ENCODE measurements around the gene NRP2.

The NRP2 gene, protein sequence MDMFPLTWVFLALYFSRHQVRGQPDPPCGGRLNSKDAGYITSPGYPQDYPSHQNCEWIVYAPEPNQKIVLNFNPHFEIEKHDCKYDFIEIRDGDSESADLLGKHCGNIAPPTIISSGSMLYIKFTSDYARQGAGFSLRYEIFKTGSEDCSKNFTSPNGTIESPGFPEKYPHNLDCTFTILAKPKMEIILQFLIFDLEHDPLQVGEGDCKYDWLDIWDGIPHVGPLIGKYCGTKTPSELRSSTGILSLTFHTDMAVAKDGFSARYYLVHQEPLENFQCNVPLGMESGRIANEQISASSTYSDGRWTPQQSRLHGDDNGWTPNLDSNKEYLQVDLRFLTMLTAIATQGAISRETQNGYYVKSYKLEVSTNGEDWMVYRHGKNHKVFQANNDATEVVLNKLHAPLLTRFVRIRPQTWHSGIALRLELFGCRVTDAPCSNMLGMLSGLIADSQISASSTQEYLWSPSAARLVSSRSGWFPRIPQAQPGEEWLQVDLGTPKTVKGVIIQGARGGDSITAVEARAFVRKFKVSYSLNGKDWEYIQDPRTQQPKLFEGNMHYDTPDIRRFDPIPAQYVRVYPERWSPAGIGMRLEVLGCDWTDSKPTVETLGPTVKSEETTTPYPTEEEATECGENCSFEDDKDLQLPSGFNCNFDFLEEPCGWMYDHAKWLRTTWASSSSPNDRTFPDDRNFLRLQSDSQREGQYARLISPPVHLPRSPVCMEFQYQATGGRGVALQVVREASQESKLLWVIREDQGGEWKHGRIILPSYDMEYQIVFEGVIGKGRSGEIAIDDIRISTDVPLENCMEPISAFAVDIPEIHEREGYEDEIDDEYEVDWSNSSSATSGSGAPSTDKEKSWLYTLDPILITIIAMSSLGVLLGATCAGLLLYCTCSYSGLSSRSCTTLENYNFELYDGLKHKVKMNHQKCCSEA

DNA sequence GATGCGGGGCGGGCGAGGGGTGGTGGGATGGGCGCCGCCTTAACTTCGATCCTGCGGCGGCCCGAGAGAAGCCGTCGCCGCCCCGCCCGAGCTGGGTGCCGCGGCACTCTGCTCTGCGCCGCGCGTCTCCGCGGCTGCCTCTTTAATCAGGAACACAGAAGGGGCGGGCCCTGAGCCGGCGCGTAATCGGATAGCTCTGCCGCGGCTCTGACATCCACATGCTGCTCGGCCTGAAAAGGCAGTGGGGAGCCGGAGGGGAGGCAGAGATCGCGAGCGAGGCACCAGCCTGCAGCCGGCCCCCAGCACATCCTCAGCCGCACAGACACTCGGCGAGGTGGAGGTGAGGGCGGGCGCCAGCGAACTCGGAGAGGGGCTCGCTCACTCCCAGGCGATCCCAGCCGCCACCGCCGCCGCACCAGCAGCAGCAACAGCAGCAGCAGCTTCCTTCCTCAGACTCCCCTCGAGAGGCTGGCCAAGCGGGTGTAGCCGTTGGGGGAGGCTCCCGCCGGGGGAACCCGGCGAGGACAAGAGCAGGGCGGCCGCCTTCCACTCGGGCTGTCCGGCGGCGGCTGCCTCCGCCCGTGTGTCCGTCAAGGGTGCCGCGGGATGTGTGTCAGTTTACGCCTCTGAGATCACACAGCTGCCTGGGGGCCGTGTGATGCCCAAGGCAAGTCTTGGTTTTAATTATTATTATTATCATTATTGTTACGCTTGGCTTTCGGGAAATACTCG, at the start of gene NRP2:
TSS of gene NRP2 (plus strand) at position 263 of the 732 bp plus-strand sequence. CDS start 790 bp downstream, outside the sequence.
- no peak for DNase-seq

DNA sequence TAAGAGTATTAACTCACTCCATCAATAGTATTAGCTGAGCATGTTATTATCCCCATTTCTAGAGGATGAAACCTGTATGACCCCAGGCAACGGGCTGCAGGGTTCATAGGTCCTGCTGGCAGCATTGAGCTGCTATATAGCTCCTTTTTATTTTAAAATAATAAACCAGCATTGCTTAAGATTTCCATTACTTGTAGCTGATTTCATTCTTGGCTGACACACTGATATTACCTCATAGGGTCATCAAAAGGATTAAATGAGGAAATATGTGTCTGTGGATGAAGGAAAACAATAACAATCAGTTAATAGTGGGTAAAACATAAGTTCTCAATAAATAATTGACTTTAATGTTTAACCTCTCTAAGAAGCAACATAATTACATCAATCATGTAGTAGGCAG, 48.3 kb upstream of the NRP2 start:
- no peak for DNase-seq

DNA sequence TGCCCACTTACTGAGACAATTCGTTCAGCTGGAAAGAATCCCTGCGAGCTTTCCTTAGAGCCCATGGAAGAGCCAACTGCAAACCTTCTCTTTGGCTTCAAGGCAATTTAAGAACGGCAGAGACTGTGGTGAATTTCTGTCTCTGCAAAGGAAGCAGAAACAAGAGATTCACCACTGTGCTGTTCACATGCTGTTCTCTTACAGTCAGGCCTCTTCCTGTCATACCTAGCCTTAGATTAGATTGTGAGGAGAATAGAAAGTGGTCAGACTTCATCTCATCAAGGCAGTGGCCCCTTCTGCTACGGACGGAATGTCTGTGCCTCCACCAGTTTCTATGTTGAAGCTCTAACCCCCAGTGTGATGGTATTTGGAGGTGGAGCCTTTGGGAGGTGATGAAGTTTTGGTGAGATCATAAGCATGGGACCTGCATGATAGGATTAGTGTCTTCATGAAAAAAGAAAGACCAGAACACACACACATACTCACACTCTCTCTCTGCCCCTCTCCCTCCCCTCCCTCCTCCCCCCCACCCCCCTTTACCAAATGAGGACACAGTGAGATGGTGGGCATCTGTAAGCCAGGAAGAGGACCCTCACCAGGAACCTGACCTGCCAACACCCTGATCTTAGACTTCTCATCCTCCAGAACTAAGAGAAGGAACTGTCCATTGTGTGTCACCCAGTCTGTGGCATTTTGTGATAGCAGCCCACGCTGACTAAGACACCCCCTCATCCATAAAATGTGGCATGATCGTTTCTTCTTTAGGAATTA, 45.6 kb upstream of the NRP2 start:
- no peak for DNase-seq

DNA sequence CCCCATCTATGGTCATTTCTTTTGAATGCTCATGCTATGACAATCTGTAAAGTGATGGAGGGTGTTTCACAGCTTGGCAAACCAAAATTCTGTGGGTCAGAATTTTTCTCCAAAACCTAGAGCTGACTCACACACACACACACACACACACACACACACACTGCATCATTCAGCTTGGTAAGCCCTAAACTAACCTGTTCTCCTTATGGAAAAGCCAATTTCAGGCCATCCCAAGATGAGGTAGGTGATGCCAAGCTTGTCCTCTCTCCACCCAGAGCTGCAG, 45.0 kb upstream of the NRP2 start:
- DNase-seq: no peak

DNA sequence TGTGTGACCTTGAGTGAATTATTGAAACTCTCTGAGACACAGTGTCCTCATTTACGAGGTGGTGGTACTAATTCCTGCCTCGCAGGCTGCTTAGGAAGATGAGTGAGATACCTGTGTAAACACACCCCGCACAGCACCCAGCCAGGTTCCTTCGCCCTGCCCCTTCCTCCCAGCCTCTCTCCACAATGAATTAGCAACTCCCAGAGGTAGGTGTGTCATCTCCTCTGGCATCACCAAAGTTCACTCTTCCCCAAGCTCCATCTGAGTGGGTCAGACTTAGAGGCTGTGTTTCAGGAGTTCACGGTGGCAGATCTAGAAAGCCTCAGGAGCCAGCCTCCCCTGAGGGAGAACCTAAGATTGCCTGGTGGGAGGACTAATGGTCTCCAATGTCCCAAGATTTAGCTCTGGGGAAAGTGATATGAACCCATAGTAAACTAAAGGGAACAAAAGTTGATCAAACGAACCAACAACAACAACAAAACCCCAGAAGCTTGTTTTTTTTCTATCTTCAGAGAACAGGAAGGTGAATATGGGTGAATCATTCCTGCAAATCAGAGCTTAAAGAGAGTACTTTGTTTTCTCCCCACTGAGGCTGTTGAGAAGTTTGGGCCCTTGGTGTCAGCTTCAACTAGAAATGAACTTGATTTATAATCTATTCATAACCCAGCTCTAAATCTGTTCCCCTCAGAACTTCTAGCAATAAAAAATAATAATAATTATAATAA, 44.4 kb upstream of the NRP2 start:
- no peak for DNase-seq

DNA sequence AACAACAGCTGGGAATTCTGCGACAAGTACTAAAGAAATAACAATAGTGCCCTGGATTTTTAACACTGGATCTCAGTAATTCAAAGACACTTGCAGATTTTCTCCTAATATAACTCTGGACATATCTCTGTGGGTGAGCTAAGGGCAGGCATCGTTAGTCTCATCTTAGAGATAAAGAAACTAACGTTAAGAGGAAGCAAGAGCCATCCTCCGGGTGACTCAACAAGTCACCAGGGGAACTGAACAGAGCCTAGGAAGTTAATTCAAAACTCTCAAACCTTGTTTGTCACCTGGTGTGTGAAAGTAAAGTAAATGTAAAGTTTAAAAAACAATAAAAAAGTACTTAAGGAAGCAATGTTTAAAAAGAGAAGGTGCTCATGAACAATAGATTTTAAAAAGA, 41.6 kb upstream of the NRP2 start:
- no peak for DNase-seq

DNA sequence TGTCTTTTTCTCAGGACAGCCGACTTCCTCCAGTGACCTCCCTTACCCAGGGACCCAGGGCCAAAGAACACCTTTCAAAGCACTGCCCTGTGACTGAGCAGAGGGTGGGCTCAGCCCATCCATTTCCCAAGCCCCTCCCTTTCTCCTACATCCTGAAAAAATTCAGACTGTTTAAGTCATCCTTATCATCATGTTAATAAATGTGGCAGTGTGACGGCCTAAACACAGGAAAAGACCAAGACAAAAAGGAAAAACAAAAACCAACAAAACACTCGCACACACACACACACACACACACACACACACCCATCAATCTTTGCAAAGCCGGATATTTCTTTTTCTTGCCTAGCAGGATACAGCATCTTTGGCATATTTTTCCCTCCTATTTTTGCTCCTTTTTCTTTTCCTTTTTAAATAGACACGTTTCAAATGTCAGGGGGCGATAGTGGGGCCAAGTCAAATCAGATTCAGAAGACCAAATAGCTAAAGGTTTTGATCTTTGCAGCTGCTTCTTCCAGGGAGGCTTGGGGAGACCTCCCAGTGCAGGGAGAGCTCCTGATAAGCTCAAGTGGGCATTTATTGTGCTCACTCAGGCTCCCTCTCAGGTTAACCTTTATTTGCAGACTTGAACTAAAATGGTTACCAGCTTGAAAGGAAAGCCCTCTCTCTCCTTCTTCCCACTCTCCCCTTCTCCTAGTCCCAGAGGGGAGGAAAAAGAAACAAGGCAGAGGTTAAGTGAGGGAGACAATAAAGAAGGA, 39.5 kb upstream of the NRP2 start:
- no peak for DNase-seq

DNA sequence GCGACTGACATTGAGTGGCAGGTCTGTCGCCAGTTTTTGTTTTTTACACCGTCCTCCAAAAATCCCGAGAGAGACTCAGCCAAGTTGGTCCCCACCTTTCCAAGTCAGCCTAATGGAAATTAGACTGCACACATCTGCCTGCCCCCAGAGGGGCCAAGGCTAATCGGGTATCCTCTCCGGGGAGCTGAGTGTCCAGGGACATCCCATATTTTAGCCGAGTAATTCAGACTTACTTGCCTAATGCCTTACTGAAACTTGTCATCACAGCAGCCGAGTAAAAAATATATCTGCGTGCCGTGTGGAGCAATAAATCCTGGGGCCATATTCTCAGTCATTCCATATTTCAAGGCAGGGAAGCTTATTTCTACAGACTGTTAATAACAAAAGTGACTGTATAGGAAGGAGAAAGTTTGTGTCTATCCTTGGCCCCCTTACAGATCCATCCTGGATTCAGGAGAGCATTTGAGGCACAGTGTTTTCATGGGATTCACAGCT, 38.9 kb upstream of the NRP2 start:
- no peak for DNase-seq

DNA sequence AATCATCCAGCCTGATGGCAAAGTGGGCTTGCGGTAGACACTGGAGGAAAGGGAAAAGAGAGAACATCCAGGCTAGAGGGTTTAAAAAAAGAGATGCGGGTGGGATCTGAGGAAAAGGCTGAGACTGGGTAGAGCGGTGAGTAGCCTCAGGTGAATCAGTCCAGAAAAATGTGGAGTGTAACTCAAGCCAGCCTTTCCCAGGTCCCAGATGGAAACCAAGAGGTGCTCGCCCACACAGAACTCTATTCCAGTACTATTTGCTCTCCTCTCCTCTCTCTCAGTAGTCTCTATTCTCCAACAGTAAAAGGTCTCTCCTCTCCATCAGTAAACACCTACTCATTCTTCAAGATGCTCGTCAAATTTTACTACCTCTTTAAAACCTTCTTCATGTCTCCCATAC, 38.3 kb upstream of the NRP2 start:
- no peak for DNase-seq

DNA sequence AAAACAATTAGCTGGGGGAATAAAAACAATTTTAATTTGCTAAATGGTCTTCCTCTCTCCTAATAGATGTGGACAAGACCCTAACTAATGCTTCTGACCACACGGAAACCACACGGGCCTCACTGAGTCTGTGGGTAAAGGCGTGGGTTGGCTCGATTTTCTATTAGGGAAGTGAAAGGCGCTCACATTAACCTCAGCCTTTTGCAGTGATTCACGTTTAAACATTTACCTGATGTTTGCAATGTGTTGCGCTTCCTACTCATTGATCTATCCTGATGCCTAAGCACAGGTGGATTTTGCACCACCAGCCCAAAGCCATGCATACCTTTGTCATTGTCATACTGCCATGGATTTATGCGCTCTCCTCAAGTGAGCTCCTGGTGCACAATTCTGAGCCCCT, 35.6 kb upstream of the NRP2 start:
- no peak for DNase-seq

DNA sequence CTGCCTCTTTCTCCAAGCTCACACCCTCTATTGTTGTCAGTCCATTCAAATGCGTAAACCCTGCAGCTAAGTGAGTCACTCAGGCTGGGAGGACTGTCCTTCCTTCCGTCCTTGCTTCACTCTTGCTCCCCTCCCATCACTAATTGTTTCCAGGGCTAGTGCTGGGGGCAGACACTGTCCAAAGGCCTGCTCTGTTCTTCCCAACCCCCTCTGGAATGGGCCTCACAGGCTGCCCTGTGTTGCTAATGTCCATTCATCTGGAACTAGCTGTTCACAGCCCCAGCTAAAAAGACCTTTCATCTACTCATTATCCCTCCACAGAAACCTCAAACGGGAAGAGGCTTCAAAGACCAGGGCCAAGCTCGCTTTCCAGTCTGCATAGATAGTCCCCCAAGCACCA, 31.9 kb upstream of the NRP2 start:
- no peak for DNase-seq

DNA sequence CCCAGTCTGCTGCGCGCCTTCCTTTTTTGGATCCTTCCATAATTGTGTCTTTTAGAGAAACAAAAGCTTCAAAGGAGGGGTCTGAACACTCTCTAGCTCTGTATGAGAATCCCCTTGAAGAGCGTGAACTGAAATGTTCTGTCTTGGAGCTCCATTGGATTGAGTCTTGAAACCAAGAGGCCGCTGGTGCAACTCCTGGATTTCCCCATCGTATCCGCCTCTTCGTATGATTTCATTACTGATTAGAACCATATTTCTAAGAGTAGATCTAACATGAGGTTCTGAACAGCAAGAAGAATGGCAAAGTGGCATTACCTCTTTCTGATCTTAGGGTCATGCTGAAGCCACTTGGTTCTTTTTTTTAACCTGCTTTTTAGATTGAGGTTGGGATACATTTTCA, 31.4 kb upstream of the NRP2 start:
- DNase-seq: no peak

DNA sequence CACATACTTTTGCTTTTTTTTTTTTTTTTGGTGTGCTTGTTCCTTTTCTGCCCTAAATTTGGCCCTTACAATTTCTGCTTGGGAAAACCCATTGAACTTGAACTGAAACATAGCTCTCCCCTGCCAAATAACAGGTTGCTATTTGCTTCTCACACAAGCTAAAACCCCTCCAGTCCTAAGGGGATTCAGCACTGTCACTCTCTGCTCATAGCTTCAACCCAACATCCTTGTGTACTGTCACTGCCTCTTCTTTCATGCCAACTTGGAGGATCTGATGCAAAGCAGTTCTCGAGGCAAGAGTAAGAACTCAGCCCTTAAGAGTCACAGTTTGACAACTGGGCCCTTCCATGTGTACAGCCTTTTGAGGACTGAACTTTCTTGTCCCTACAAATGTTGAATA, 30.6 kb upstream of the NRP2 start:
- DNase-seq: no peak

DNA sequence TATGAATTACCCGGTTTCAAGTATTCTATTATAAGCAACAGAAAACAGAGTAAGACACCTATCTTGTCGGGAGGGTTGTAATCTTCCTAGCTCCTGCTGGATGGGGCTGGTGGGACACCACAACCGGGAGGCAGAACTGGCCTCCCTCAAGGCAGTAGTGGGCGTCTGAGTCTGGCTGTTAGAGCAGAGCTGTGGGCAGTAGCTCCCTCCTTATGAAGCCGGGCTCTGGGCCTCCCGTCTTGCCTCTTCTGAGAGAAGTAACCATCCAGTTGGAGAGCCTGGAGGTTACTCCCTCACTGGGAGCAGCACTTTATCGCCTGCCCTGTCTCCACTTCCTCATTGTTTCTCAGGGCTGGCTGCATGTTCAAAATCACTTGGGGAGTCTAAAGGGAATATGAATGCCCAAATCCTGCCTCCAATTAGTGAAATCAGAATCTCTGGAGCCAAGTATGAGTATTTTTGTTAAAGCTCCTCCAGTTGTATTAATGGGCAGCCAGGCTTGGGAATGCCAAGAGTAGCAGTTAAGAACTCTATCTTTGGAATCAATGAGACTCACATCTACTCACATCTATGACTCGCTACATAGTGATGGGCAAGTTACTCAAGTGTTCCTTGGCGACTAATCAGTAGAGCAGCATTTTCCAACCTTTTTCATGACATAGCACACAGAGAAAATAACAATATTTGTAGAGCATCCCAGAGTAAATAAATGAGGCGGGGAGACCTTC, 27.3 kb upstream of the NRP2 start:
- DNase-seq: no peak

DNA sequence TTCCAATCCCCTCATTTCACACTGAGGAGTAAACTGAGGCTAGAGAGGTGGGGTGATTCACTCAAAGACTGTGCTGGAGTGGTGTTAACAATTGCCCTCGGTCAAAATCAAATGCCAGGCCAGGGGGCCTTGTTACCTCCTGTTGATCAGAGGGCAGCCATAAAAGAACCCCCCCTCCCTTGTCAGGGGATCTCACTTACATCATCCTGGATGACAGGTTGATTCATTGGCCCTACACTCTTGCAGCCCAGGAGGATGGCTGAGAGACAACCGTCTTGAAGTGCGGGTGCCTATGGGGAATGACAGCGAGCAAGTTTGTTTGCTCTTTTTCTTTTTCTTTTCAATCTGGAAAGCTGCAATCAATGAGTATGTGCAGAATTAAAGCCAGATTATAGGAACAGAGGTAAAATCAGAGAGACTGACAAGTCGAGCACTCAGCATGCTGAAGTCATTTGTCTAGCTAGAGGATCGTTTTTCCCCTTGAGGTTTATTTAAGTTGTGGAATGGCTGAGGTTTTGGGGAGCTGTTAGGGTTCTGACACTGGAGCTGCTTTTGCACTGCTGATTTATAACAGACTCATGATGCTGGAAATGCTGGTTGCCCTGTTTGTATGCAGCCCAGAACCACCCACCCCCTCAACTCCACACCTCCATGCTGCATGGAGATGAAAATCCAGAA, 26.4 kb upstream of the NRP2 start:
- no peak for DNase-seq

DNA sequence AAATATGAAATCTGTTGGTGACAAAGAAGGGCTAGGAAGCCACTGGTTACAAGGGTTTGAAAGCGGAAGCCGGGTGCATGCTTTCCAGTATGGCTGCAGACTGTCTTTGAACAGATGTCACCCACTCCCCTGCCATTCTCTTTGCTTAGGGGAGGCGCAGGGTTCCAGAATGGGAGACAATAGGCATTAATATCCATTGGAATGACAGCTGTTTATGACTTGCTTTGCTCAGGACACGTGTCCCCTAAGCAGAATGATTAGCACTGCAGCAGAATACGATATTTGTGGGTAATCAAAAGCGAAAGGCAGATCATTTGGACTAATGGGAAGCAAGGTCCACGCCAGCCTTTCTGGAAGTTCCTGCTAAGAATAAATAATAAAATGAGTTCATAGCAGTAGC, 25.8 kb upstream of the NRP2 start:
- DNase-seq: no peak

DNA sequence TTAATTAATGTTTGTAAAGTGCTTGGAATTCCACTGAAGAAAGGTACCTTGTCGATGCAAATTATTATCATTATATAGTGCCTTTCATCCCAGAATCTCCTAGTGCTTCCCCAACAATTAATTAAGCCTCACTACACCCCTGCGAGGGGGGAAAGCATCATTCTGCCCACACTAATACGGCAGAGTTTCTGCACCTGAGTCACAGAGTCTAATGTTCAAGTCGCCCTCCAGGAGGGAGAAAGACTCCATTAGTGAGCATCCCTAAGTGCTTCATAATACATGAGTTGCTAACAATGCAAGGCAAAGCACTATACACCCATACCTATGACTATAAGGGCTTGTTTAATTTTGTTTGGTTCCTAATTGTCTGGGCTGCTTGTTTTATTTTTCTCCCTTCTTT, 25.4 kb upstream of the NRP2 start:
- no peak for DNase-seq

DNA sequence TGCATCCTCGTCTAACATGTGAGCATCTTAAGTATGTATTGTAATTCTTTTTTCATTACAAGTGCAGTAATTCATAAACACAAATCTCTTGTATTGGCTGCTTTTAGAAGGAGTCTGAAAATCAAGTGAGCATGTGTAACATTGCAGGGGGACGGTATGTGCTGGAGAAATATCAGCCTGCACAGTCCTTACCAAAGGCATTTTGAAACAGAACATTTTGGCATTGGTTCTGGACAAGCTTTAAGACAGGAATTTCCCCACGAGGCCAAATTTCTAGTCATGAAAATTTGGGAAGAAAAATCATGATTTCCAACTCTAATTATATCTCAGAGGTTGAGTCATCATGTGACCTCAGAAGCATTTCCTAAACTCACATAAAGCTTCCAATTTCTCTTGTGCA, 24.7 kb upstream of the NRP2 start:
- no peak for DNase-seq

DNA sequence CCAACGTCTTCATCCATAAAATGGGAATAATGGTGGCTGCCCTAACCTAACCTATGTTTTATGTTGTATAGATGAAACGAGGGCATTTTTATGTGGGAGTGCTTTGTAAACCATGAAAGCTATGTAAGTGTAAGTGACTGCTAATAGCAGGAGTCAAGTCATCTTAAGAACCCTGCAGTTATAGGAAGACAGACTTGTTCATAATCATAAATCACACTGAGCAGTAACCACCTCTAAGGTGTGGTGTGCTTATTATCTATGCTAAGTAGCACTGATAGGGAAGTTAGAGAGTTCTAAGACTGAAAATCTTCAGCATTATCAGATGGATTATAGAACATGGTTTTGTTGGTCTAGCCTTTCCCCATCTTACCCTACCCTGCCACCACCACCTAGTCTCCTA, 24.2 kb upstream of the NRP2 start:
- DNase-seq: no peak

DNA sequence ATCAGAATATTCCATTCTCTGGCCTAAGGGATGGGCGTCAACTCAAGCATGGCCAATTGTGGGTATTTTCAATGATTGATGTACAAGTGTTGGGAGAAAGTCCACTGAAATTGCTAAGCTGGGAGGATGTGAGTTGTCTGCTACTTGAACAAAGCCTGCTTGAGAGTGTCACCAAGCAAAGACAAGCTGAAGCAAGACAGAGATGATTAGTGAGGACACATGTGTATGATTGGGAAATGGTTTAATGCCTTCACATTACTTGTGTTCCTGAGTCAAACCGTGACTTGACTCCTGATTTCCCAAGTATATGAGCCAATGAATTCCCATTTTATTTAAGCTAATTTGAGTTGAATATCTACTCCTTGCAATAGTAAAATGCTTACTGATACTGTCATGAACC, 23.7 kb upstream of the NRP2 start:
- DNase-seq: no peak

Data from GF-D8 (cell line).